Fibroblast of skin of scalp (primary cell): ENCODE data around the gene KIAA0825.

Experiments
- DNase-seq: peaks from one replicate; pipeline ENCODE4 v3.0.0-alpha.2; 2013

The KIAA0825 gene

DNA sequence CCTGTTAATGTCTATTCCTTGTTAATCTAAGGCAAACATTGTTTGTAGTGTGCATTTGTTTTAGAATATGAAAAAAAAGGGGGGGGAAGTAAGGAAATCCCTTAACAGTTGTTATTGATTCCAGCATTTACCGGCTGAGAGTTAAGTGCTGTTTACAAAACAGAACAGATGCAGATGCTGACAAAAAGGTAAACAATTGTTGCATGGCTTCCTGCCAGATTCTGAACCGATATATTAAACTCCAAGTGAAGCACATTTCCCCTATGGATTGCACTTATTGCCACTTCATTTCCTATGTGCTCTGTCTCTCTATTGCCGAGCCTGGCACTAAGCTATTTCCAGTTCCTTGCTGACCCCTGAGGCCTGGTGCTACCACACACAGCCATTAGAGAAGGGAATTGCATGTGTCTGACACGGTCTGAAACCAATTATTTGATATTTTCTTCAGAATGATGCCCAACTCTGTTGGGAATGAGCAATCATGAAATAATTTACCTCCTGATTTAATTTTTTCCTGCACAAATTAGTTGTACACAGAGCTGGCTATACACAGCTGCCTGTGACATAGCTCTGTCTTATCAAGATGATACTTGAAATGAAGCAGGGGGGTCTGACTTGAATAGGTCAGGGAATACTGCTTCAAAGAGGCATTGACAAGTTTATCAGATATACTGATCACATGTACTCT, 109.8 kb downstream of the KIAA0825 start:
- DNase-seq, result no peak

DNA sequence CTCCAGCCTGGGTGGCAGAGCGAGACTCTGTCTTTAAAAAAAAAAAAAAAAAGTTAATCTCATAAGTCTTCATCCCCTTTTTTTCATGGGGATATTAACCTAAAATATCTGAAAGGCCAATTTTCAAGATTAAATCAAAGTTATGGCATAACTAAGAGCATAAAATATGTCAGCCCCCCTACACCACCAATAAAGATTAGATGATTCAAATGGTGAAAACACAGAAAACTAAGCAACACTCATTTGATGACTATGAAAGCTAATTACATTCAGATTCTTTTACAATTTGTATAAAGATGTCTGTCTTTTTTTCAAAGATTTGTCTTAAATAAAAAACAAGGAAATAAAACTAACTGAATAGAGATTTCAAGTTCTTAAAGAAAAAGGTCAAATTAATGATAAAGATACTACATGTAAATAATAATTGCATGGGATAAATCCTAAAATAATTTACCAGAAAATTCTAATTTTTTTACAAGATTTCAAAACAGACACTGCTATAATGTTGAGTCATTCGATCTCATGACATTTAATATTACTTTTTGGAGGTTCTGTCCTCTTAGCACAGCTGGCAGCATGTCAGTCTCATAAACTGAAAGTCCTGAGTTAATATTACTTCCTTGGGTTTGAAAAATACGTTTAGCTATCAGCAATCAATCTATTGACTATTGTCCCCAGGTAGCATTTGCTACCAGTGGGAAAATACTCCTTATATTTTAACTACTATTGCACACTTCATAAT, 112.9 kb downstream of the KIAA0825 start:
- DNase-seq, result no peak

DNA sequence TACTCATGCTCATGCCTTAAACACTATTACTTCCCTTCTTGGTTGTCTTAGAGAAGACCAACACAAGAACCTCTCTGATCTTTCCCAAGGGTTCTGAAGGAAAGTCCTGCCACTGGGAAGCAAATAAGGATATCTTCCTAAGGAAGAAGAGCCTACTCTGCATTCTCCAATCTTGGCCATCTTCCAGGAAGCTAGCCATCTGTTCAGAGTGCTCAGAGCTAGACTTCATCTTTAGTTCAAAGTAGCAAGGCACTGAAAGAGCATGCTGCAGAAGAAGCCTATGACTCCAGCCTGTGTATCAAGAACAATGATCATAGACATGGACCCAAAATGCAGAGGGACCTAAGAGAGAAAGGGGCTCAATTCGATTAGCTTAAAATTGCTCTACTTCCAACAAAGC, 114.7 kb downstream of the KIAA0825 start:
- DNase-seq, result no peak

DNA sequence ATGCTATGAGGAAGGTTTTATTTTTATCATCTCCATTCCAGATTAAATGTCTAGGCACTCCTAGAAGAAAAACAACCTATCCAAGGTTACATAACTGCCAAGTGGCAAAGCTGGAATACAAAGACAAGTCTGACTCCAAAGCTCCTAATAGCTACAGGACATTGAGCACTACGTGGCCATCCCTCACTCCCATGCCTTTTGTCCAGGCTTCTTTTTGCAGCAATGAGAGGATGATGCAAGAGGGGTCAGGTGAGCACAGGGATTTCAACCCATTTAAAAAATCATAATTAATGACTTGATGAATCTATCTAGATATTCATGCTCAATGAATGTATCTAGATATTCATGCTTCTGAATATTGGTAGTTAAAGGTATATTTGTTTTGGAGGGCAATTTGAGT, 117.0 kb downstream of the KIAA0825 start:
- no peak for DNase-seq

DNA sequence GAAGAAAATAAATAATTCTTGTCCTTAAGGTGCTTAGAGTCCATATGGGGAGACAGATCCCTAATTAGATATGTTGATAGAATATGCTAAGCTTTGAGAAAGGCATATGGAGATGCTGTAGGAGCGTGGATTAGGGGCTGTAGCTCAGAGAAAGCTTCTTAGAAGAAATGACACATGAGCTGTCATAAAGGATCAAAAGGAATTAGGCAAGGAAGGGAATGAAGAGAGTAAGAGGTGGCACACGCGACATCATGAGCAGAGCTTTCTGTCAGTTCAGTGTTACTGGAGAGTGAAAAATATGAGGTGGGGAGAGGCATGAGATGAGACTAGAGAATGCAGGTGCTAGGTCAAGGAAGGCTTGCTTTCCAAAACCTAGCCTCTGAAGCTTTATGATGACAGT, 118.6 kb downstream of the KIAA0825 start:
- no peak for DNase-seq

DNA sequence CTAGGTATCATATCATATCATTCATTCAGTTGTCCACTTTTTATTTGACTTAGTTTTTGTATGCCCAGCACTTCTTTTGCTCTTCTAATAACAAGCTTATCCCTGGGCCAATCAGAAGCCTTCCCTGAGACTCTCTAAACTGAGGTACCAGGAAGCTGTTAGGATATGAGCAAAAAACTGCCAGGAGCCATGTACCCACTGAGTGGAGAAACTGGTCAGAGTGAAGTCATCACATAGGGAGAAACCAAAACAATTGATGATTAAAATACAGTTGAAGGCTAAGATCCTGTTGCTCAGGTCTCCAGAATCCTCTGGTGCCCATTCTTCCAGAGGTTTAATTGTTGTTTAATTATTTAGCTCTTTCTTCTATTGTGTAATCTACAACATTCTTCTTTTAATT, 120.2 kb downstream of the KIAA0825 start:
- no peak for DNase-seq

DNA sequence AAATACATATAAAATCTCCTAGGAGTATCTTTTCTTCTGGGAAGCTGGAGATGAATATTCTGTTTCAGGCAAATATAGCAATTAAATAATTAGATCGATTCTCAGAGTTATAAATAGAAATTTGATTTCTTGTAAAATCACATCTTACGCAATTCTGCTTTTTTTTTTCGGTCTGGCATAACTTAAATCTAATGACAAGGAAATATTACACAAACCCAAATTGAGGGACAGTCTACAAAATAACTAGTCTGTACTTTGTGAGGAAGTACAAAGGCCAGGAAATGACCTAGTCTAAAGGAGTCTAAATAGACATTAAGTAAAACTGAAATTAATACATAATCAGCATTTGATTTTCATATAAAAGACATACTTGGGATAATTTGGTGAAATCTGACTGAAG, 133.3 kb downstream of the KIAA0825 start:
- DNase-seq, result no peak

DNA sequence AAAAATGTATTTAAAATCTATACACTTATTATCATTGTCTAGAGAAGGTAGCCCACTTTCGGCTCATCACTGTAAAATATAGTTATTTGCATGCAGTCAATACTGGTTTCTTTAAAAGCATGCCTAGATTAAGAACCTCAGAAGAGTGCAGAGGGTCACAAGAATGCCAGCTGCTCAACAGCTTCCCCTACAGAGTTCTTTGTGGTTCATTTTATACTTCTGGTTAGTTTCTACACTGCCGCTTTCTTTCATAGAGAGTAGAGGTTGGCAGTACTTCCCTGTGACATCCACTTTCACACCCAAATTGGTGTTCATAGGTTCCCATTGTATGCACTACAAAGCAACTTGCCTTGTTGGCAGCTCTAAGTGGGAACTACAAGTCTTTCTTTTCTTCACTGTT, 137.3 kb downstream of the KIAA0825 start:
- no peak for DNase-seq

DNA sequence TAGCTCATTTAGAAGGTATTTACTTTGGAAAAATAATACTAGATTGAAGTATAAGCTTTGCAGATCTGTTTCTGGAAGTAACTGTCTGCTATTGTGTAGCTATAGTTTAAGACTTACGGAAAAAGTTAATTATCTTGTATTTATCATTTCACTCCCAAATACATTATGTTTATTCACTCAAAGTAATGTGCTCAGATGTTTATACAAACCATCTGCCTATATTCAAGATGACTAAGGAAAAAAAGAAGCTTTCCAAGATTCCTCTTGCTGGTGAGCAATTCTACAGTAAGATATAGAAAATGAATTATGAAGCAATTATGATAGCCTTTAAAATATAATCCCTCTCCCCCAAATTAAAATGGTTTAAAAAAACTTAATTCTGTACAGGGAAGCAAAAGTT, 137.9 kb downstream of the KIAA0825 start:
- no peak for DNase-seq

DNA sequence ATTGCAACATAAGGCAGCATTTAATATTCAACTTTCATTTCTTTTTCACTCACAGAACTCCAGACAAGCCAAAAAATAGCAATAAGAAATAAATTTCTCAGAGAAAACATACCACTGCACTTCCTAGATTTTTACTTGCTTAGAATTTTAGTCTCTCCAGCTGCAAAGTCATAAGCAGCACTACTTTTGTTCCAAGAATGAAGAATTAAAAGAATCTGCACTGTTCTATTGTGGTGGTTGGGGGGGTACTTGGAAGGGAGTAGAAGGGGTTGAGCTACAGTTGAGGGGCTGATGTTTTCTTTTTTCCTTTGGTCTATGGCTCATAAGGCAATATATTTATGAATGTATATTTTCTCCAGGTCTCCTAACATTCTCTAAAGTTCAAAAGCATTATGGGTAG, 144.5 kb downstream of the KIAA0825 start:
- peak; percentile 20 for DNase-seq

DNA sequence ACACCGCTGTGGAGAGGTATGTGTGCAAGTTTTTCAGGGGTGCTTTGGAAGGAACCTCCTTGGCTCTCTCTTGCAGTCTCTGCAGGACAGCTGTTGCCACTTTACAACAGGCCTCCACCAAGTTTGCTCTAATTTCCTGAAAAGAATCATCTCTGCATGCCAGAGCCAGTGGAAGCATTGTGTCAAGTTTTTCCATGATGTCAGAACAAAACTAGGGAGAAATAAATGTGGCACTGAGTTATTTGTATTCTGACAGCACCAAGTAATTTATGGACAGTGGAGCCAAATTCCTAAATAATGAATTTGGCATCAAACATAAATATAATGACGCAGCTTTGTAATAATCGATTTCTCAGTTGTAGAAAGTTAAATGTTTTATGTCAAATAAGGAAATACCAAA, 146.9 kb downstream of the KIAA0825 start:
- peak; percentile 69 for DNase-seq

DNA sequence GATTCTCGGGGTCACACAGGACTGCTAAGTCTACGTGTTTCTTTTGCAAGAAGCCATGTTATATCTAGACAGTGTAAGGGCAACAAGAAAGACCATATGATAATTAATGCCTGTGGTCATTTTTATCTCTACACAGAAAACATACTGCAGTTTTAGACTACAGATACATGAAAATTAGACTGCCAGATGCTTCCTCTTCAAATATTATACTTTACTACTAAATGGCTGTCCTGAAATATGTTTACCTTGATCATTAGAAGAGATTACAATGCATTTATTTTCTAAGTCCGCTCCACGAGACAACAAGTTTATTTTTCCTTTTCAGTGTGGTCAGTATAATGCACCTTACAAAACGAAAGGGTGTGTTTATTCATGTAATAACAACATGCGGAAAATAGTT, 147.6 kb downstream of the KIAA0825 start:
- DNase-seq, result no peak

DNA sequence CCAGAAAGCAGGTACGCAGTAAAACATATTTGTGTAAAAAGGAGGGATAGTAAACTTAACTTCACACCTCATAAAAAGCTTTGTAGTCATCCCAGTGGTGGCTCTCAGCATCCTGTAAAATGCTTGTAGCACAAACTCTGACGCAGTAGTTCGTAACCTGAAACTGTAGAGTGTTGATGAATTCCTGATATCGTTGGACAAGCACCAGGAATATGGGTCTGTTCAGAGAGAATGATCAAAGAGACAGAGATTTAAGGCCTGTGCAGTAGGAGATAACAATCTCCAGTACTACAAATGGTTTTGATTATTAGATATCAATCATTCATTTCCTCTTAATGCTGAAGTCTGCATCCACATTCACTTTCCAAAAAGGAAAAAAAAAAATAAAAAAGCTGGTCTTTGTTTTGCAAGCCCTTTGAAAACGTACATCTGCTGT, 148.5 kb downstream of the KIAA0825 start:
- peak; percentile 31 for DNase-seq

DNA sequence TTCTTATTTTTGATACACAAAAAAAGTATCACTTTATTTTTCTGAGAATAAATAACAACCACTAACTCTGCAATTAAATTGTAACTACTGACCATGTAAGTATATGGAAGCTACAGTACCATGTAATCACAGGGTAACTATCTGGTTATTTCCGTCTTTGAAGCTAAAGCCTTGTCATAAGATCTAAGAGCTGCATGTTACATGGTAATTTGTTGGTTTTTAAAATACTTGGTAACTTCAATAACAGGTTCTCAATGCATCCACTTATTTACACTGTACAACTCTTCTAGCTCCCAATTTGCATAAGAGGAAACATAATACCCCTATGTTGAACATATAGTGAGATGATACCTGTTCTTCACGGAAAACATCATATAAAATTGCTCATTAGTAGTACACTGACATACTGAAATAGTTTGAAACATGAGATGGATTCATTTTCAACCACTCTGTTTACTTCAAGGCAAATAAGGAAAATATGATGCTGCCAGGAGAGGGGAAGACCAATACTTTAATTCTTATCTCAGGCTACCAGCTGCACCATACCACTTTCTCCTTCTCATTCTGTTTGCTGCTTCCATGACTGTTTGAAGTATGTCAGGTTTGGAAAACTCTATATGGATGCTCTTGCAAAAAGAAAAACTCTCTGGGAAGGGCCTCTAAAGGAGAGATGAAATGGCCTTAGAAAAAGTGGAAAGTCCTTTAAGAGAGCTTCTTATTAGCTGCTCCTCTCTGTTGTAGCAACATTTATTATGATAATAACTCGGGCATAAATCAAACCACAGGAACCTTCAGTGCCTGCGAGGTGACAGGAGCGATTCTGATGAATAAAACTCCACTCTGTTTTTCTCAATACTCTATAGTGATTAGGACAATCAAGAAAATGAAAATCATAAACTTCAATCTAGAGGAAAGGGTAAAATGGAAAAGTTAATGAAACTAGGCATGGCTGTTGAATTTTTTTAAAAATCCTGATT, 150.2 kb downstream of the KIAA0825 start:
- DNase-seq, result no peak

DNA sequence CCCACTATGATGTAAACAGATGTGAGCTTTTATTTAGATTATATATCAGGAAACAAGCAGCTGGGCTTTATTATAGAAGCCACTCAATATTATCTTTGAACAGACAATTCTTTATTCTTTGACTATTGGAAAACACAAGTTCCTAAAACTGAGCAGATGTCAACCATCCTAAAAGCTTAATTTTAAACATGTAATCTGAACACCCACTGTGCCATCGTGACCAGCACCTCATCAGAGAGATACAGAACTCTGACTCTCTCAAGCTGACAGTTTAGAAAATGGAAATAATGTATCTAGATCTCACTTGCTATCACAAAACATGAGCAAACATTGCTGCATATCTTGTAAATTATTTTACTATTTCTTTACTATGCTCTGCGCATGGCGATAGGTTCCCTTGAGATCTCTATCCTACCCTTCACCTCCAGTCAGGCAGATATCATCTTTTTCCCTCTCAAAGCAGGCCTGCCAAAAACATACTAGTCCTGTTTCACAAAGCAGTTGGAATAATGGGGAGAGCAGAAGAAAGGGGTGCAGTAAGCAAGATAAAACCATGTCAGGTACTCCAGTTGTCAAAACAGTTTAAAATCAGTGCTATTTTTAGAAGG, 151.0 kb downstream of the KIAA0825 start:
- DNase-seq, result no peak

DNA sequence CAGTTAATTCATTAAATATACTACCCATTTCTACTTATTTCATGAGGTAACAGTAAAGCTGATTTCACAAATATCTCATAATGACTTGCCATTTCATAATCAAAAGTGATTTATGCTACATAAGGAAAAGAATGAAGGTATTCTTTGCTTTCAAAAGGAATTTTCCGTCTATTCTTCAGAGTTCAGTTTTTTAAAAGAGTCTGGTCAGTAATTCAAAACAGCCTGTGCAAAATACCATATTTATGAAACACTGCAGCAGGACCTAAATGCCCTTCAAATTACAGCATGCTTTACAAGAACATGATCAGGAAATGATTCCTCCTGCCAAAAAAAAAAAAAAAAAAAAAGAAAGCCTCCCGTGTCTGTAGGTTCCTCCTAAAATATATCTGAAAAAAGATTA, 154.7 kb downstream of the KIAA0825 start:
- peak; percentile 77 for DNase-seq

DNA sequence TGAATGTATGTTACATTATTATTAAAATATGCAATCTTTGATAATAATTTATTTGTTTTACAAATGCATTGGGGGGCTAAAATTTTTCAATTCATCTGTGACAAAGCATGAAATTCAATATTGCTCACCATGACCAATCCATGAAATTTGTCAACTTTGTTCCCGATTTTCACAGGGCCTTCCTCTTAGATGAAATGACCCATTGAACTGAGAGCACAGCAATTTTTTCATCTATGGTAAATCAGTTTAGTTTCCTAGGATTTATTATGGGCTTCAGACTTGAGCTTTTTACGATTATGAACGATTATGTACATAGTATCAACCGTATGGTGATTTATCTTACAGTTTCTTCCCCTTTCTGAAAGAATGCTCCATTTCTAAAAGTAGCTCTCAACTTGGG, 157.3 kb downstream of the KIAA0825 start:
- DNase-seq, result no peak

DNA sequence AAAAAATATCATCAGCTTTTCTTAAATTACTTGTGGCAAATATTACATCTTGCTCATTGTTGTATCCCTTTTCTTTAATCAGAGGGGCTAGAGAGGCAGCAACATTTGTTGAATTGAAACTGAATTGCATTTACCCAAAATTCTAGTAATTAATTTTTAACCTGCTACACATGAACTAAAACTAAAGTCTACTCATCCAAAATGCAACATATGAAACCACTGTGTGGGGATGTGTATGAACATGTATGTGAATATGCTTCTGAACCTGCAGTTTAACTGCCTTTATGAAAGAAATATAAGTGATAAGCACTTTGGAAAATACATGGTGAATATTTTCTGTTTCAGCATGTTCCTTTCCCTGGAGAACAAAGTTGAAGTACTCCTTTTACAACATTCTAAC, 158.5 kb downstream of the KIAA0825 start:
- no peak for DNase-seq

DNA sequence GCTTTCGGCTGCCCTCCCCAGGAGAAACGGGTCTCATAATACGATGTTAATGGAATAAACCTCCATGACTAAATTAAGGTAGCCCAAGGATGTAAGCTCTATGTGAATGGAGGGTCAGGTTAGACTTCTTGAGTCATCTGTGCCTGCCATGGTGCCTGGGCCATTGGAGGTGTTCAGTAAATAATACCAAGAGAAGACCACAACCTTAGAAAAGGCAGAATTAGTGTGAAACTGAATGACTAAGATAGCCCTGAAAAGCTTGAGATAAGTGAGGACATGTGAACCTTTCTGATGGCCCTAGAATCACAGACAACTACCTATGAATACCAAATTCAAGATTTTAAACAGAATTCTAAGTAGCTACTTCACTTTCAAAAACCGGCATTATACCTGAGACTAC, 160.6 kb downstream of the KIAA0825 start:
- DNase-seq, result no peak

DNA sequence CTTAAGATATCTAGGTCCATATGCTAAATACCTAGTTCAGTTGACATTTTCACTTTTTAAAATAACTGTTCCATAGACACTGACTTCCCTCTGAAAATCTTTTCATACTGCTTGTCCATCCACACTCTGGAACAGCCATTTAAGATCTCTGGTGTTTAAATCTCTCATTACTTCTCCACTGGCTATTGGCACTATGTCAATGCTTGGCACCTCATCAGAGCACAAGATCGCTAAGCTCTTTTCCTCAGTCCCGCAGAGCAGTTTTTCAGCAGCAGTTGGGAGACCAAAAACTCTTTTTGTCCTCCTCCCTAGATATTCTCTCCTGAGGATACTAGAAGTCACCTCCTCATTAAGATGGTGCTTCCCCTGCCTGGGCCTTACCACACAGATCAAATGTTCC, 172.7 kb downstream of the KIAA0825 start:
- no peak for DNase-seq

DNA sequence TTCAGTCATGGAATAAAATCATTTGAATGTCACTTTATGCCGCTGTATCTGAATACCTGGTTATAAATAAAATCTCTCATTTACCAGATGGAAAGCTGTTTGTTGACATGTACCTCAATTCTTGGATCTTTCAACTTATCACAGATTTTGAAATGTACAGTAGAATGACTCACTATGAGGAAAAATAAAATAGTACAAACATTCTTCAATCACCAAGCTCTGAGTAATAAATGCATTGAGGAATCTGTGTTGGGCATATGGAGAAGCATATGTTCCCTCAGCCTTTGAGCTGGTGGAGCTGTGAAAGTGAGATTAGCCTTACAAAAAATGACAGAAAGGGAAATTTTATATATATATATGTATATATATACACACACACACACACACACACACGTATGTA, 175.4 kb downstream of the KIAA0825 start:
- no peak for DNase-seq

DNA sequence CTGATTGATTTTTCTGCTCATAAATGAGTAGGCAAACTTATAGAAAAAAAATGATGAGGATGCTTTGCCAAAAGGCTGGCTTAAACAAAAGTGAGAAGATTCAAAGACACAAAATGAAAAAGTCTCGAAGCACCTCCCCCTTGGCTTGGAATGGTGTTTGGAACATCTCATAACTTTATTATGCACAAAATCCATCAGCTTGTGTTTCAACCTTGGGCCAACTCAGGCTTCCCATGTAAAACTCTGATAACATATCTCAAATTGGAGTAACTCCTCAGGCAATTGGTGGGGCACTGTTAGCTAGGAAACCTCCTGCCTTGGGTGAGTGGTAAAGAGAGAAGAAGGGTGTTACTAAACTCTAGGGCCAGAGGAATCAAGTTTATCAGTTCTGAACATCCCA, 176.3 kb downstream of the KIAA0825 start:
- DNase-seq, result no peak

DNA sequence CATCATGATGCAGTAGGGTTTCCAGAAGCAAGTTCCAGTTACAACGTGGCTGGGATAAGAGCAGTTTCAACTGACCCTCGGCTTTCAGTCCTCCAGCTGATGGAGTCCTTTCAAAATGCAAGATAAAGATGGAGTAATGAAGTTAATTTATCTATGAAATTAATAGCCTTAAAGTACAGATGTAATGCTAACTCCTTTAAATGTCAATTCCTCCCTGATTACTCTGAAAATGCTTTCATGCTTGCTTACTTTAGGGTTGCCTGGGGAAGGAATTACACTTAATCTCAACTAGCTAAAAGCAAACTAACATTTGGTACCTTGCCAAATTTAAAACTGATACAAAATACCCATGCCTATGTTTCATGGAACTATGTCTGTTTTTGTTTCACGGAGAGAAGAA, 178.4 kb downstream of the KIAA0825 start:
- no peak for DNase-seq
